Gastrocnemius medialis (tissue), 4 donors: ENCODE measurements around the gene RCAN2. TPM values are rescaled to one million over a fixed set of nuclear protein-coding genes. Genes with fewer than 3 reads are reported as not detected.

ENCODE experiments used
- ATAC-seq, 2 donors: fragments of 150-250 bp; one replicate each; pipeline ENCODE4 v1.9.1; 2016
- DNase-seq, 2 donors: peaks; one replicate each; pipeline ENCODE4 v3.0.0-alpha.2; 2019
- H3K27ac ChIP-seq, 4 donors: fragments of 200-600 bp; sonication (generic); 1 replicate in 1 of 4; 2 replicates in 3 of 4; pipeline ENCODE4 v1.5.1; 2016 to 2018; ENCODE audit warnings: mild to moderate bottlenecking in 2 of 4, moderate library complexity in 1 of 4
- H3K27me3 ChIP-seq, 3 donors: fragments of 200-600 bp; sonication (generic) in 2 of 3; 1 replicate in 1 of 3; 2 replicates in 2 of 3; pipeline versions ENCODE4 v1.5.1 to v1.6.0; 2016 to 2019; ENCODE audit warnings: mild to moderate bottlenecking in 1 of 3, moderate library complexity in 1 of 3
- H3K36me3 ChIP-seq, 2 donors: fragments of 200-600 bp; sonication (generic) in 1 of 2; one replicate each; pipeline ENCODE4 v1.5.1; 2017 to 2018
- H3K4me1 ChIP-seq, 2 donors: fragments of 200-600 bp; sonication (generic) in 1 of 2; one replicate each; pipeline ENCODE4 v1.5.1; 2016 to 2017; ENCODE audit warnings: mild to moderate bottlenecking in 2 of 2
- H3K4me3 ChIP-seq, 4 donors: fragments of 200-600 bp; sonication (generic) in 3 of 4; 1 replicate in 1 of 4; 2 replicates in 3 of 4; pipeline ENCODE4 v1.5.1; 2016 to 2019; ENCODE audit warnings: mild to moderate bottlenecking in 2 of 4
- H3K9me3 ChIP-seq, 3 donors: fragments of 200-600 bp; sonication (generic) in 2 of 3; 1 replicate in 1 of 3; 2 replicates in 2 of 3; pipeline ENCODE4 v1.5.1; 2016 to 2019
- POLR2A ChIP-seq, 2 donors: fragments of 450-650 bp; IDR thresholded peaks; one replicate each; pipeline ENCODE4 v1.6.1; 2017; ENCODE audit warnings: antibody characterized with exemption in 2 of 2, mild to moderate bottlenecking in 2 of 2, moderate library complexity in 2 of 2
- in situ Hi-C, 4 donors: fragments of 200-750 bp; cut with MboI; loops; one replicate each; pipeline versions ENCODE4 v1.15.0 to v1.8.0; 2017; ENCODE audit warnings: low sequenced_read_pairs in 4 of 4
- intact Hi-C: fragments of 100-400 bp; cut with DNase I; formaldehyde crosslinking; loops from one replicate; pipeline ENCODE4 v1.15.1; 2023; ENCODE audit warnings: low total_unique reads
- total RNA-seq, 4 donors: library from RNA; depleted of rRNA; stranded (reverse); fragments of >200 nt; gene quantifications; one replicate each; pipeline versions ENCODE4 v1.1.0 to v1.2.3, GENCODE V29; 2016
- TF ChIP-seq, protein P1 (sequence below), 5 experiments: fragments of 450-650 bp in 3 of 5; fragments of 200-600 bp in 2 of 5; sonication (generic) in 2 of 5; IDR thresholded peaks in 4 of 5; conservative IDR thresholded peaks in 1 of 5; 1 replicate in 4 of 5; 2 replicates in 1 of 5; pipeline ENCODE4 v1.5.1; 2016 to 2019; ENCODE audit warnings: antibody characterized with exemption in 5 of 5, mild to moderate bottlenecking in 3 of 5, moderate library complexity in 3 of 5

The RCAN2 gene
- total RNA-seq, 4 donors from 2014 or later = 26.2 to 88.8 (median 43.2) TPM

DNA sequence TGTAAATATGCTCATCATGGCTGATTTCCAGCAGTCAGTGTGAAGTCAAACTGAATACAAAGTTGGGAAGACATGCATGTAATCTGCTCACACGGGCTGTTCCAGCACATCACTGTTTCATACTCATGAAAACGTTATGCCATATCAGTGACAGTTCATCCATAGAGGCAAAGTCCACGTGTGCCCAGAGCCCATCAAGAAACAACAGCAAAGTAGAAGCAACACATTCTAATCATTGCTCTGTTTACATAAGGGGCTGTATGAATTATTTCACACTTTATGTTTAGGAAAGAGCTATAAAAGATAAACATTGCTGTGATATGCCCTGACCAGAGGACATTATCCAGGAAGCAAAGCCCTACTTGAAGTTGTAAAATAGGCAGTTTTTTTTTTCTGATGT is 163.5 kb downstream of the RCAN2 start:
- TF ChIP-seq POLR2A (IDR thresholded peaks at IDR 0.05) = no peak
- TF ChIP-seq, protein P1, sequence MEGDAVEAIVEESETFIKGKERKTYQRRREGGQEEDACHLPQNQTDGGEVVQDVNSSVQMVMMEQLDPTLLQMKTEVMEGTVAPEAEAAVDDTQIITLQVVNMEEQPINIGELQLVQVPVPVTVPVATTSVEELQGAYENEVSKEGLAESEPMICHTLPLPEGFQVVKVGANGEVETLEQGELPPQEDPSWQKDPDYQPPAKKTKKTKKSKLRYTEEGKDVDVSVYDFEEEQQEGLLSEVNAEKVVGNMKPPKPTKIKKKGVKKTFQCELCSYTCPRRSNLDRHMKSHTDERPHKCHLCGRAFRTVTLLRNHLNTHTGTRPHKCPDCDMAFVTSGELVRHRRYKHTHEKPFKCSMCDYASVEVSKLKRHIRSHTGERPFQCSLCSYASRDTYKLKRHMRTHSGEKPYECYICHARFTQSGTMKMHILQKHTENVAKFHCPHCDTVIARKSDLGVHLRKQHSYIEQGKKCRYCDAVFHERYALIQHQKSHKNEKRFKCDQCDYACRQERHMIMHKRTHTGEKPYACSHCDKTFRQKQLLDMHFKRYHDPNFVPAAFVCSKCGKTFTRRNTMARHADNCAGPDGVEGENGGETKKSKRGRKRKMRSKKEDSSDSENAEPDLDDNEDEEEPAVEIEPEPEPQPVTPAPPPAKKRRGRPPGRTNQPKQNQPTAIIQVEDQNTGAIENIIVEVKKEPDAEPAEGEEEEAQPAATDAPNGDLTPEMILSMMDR (IDR thresholded peaks at IDR 0.05 in 4 of 5, conservative IDR thresholded peaks at IDR 0.05 in 1 of 5) = no peak
- Histone ChIP-seq H3K4me1 (peaks cover 20 to 48% of the 10 kb centered on the region in 2 donors), H3K27me3 (no peaks in the 10 kb centered on the region), H3K27ac (no peak overlapping the region), H3K4me3 (no peak overlapping the region), H3K9me3 (no peaks in the 10 kb centered on the region), H3K36me3 (no peaks in the 10 kb centered on the region)
- ATAC-seq = no peak
- intact Hi-C loops (no loop called here), in situ Hi-C loops (no loop called here)
- no peak for DNase-seq

DNA sequence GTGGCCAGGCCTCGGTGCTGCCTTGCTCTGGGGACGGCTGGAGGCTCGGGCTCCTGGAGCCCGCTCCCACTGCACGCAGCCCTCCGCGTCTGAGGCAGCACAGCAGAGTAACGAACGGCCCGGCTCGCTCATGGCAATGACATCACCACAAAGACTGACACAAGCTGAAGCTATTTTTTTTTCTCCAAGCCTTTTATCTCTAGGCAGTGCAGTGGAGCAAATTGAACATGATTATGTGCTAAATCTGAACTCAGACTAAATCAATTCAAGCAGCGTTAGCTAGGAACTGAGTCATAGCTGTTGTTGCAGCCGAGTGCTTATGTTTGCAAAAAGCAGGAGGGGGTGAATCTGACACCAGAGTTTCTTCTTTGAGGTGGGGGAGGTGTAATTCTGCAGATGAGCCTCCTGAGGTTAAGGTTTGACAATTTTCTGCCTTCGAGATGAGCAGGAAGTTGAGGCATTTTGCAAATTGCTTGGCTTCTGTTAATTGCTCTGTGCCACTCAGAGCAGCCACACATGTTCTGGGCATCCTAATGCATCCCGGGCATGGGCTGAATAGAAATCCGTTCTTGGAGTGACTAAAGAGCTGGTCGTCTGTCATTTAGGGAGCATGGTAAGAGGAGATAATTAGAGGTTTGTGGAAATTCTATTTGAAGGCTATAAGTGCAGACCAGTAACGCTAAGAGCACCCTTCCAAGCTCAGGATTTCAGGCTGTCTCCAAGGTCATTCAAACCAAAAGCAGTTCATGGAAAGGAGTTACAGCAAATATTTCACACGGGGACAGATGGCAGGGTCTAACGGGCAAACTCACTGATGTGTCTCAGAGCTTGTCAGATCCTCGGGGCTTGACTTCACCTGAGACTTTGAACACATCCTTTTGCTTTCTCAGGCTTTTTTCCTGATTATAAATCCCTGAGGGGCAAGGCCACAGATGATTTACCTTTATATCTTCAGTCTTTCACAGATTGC is 165.4 kb downstream of the RCAN2 start:
- H3K4me1 ChIP-seq = peaks cover 23 to 62% of the 10 kb centered on the region in 2 donors
- H3K9me3 ChIP-seq = no peaks in the 10 kb centered on the region
- in situ Hi-C loops = no loop called here
- H3K36me3 ChIP-seq = no peaks in the 10 kb centered on the region
- intact Hi-C loops = no loop called here
- ATAC-seq (peak; percentile 55 to 71), DNase-seq (no peak)
- peak overlapping the region in 1 of 4 donors; percentile 43 for H3K27ac ChIP-seq
- H3K4me3 ChIP-seq = peak overlapping the region in 2 of 4 donors; percentile 17 to 30
- H3K27me3 ChIP-seq = no peaks in the 10 kb centered on the region
- TF ChIP-seq, protein P1 (IDR thresholded peaks at IDR 0.05 in 4 of 5, conservative IDR thresholded peaks at IDR 0.05 in 1 of 5) = no peak
- no peak for TF ChIP-seq POLR2A (IDR thresholded peaks at IDR 0.05)

DNA sequence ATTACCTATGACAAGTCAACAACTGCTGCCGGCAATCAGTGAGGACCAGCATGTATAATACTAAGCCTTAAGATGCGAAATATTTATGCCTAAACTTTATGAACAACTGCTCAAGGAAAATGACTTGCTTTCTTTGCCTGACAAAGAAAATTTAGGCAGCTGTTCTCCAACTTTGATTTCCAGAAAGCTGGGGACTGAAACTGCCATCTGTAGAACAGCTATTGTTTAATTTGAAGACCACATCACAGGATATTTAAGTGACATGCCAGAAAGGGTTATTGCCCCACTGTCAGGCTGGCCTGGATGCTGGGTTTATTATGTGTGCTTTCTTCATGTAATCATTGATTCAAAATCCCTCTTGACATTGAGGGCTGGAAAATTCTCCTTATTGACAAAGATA is 166.5 kb downstream of the RCAN2 start:
- H3K36me3 ChIP-seq = no peaks in the 10 kb centered on the region
- TF ChIP-seq POLR2A (IDR thresholded peaks at IDR 0.05) = no peak
- TF ChIP-seq, protein P1 (IDR thresholded peaks at IDR 0.05 in 4 of 5, conservative IDR thresholded peaks at IDR 0.05 in 1 of 5) = no peak
- H3K27me3 ChIP-seq = no peaks in the 10 kb centered on the region
- H3K27ac ChIP-seq = no peak overlapping the region
- intact Hi-C loops = no loop called here
- no peak for ATAC-seq
- H3K4me3 ChIP-seq = no peak overlapping the region
- DNase-seq = no peak
- in situ Hi-C loops = no loop called here
- peaks cover 23 to 62% of the 10 kb centered on the region in 2 donors for H3K4me1 ChIP-seq
- no peaks in the 10 kb centered on the region for H3K9me3 ChIP-seq

DNA sequence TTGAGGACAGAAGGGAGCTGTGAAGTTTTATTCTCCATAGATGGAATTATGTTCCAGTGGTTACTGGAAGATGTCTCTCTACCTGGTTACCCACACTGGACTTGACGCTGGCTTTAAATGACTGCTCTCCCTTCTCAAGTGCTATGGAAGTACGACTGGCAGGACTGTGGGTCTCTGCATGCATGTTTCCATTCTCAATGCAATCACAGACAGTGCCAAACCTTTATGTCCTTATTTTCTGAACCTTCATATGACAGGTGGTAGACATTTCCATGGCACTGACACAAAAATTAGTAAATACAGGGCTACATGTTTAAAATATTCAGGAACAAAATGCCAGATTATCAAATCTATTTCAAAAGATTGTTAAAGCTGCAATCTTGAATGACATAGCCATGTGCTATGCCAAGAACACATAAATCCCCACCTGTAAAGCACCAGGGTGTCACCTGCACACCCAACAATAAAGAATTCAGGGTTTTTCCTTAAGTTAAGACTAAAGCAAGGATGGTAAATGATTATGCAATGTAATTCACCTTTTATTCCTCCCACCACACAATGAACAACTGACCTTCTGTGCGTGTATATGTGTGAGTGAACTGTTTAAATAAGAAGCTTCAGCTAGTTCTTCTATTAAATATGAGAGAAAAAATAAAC is 167.2 kb downstream of the RCAN2 start:
- TF ChIP-seq, protein P1 (IDR thresholded peaks at IDR 0.05 in 4 of 5, conservative IDR thresholded peaks at IDR 0.05 in 1 of 5) = no peak
- TF ChIP-seq POLR2A (IDR thresholded peaks at IDR 0.05) = no peak
- no peaks in the 10 kb centered on the region for H3K27me3 ChIP-seq
- no peak overlapping the region for H3K27ac ChIP-seq
- intact Hi-C loops (no loop called here), in situ Hi-C loops (no loop called here)
- no peak for ATAC-seq
- peaks cover 23 to 56% of the 10 kb centered on the region in 2 donors for H3K4me1 ChIP-seq
- H3K4me3 ChIP-seq = no peak overlapping the region
- no peaks in the 10 kb centered on the region for H3K36me3 ChIP-seq
- DNase-seq = no peak
- H3K9me3 ChIP-seq = no peaks in the 10 kb centered on the region
